HCT116 (cell line): Measurements from ENCODE around the gene PTTG2. TPM values are rescaled to one million over a fixed set of nuclear protein-coding genes. Genes with fewer than 3 reads are reported as not detected.

ENCODE experiments used
- ATAC-seq: fragments of 200-7000 bp; cut with Tn5 transposase; 2 replicates; pipeline ENCODE4 v1.9.1; 2020; ENCODE audit warnings: mild to moderate bottlenecking, moderate library complexity
- BruUV-seq: library from RNA; stranded (reverse); fragments of 400-500 nt; replicated peaks from 2 replicates; lab custom pipeline; 2021; lab: Mats Ljungman, UMichigan
- CTCF ChIA-PET: fragments of 300-600 bp; sonication (Branson Sonifier 250); formaldehyde crosslinking; loops from one replicate; lab custom pipeline; 2021; ENCODE audit warnings: antibody characterized with exemption; lab: Charles Lee
- POLR2A ChIA-PET: fragments of 300-600, 350-600 bp; sonication (Branson Sonifier 250); formaldehyde crosslinking; loops from one replicate; lab custom pipeline; 2021; ENCODE audit warnings: antibody characterized with exemption; lab: Charles Lee
- RAD21 ChIA-PET, 2 experiments: fragments of 300-600 bp; sonication (Branson Sonifier 250); formaldehyde crosslinking; loops; one replicate each; lab custom pipeline; 2023; ENCODE audit warnings: low total read pairs in 2 of 2; ENCODE audit not compliant: uncharacterized antibody in 2 of 2, unreplicated experiment in 2 of 2, low non-redundant PET in 1 of 2; lab: Charles Lee
- DNase-seq: peaks from one replicate; pipeline ENCODE4 v3.0.0-alpha.2; 2010; ENCODE audit warnings: low read depth, low spot score
- H2AFZ ChIP-seq: fragments of 200-600 bp; shearing (Covaris generic), sonication (generic); 2 replicates; pipeline ENCODE4 v1.6.1; 2017; ENCODE audit warnings: low read depth, mixed run types, mixed read lengths, antibody characterized with exemption, low read length; ENCODE audit not compliant: poor library complexity, severe bottlenecking
- H3K27ac ChIP-seq: 2 replicates; pipeline ENCODE4 v1.5.1; 2012; ENCODE audit warnings: low read depth, low read length
- H3K27me3 ChIP-seq: fragments of 200-600 bp; sonication (generic); 2 replicates; pipeline ENCODE4 v1.6.1; 2016; ENCODE audit warnings: mixed run types, low read length, mixed read lengths; ENCODE audit not compliant: insufficient read depth
- H3K36me3 ChIP-seq, 2 experiments: fragments of 200-500 bp in 1 of 2; fragments of 200-600 bp in 1 of 2; sonication (Bioruptor generic) in 1 of 2; sonication (generic) in 1 of 2; 2 replicates each; pipeline versions ENCODE4 v1.5.1 to v1.6.1; 2014 to 2016; ENCODE audit warnings: low read length in 2 of 2, inconsistent platforms in 1 of 2, mixed read lengths in 1 of 2, mixed run types in 1 of 2; ENCODE audit not compliant: insufficient read depth in 2 of 2, control insufficient read depth in 1 of 2
- H3K4me1 ChIP-seq, 2 experiments: fragments of 200-600 bp in 1 of 2; sonication (generic) in 1 of 2; 2 replicates each; pipeline versions ENCODE4 v1.5.1 to v1.6.1; 2012 to 2017; ENCODE audit warnings: low read length in 2 of 2, inconsistent platforms in 1 of 2, mild to moderate bottlenecking in 1 of 2, mixed read lengths in 1 of 2, mixed run types in 1 of 2, moderate library complexity in 1 of 2; ENCODE audit not compliant: insufficient read depth in 2 of 2, control insufficient read depth in 1 of 2
- H3K4me2 ChIP-seq: fragments of 200-600 bp; sonication (generic); 2 replicates; pipeline ENCODE4 v1.6.1; 2017; ENCODE audit warnings: mixed run types, low read length, mixed read lengths
- H3K4me3 ChIP-seq, 2 experiments: fragments of 200-600 bp in 1 of 2; sonication (generic) in 1 of 2; replicated peaks in 1 of 2; 2 replicates each; pipeline ENCODE4 v1.5.1; 2011 to 2016; ENCODE audit warnings: low read length in 2 of 2, control low read depth in 1 of 2, low read depth in 1 of 2, mild to moderate bottlenecking in 1 of 2, mixed read lengths in 1 of 2, mixed run types in 1 of 2
- H3K79me2 ChIP-seq: fragments of 200-600 bp; sonication (generic); 2 replicates; pipeline ENCODE4 v1.6.1; 2017; ENCODE audit warnings: mild to moderate bottlenecking, mixed run types, low read length, moderate library complexity, mixed read lengths; ENCODE audit not compliant: insufficient read depth
- H3K9ac ChIP-seq: fragments of 200-600 bp; sonication (generic); 2 replicates; pipeline ENCODE4 v1.6.1; 2016; ENCODE audit warnings: low read length, mixed read lengths
- H3K9me2 ChIP-seq: fragments of 200-600 bp; sonication (generic), shearing (Covaris generic); 2 replicates; pipeline ENCODE4 v1.6.1; 2017; ENCODE audit warnings: mixed run types, mild to moderate bottlenecking, moderate library complexity; ENCODE audit not compliant: insufficient read depth
- H3K9me3 ChIP-seq, 2 experiments: fragments of 200-500 bp in 1 of 2; fragments of 200-600 bp in 1 of 2; sonication (Bioruptor generic) in 1 of 2; sonication (generic) in 1 of 2; 2 replicates each; pipeline ENCODE4 v1.6.1; 2014 to 2017; ENCODE audit warnings: low read length in 2 of 2, mixed read lengths in 2 of 2, inconsistent platforms in 1 of 2, low read depth in 1 of 2, mild to moderate bottlenecking in 1 of 2, mixed run types in 1 of 2, moderate library complexity in 1 of 2; ENCODE audit not compliant: control insufficient read depth in 1 of 2, insufficient read depth in 1 of 2
- H4K20me1 ChIP-seq: fragments of 200-600 bp; sonication (generic), shearing (Covaris generic); 2 replicates; pipeline ENCODE4 v1.6.1; 2017; ENCODE audit warnings: mixed run types, mild to moderate bottlenecking, moderate library complexity; ENCODE audit not compliant: insufficient read depth
- ATF3 ChIP-seq: IDR thresholded peaks from 2 replicates; pipeline ENCODE4 v1.6.1; 2012
- CEBPB ChIP-seq: IDR thresholded peaks from 2 replicates; pipeline ENCODE4 v1.6.1; 2012; ENCODE audit warnings: low read depth
- ELF1 ChIP-seq: IDR thresholded peaks from 2 replicates; pipeline ENCODE4 v1.6.1; 2012; ENCODE audit warnings: low read depth, borderline replicate concordance
- FOSL1 ChIP-seq: IDR thresholded peaks from 2 replicates; pipeline ENCODE4 v1.6.1; 2012; ENCODE audit warnings: low read depth
- JUND ChIP-seq: IDR thresholded peaks from 2 replicates; pipeline ENCODE4 v1.6.1; 2012
- MAX ChIP-seq: IDR thresholded peaks from 2 replicates; pipeline ENCODE4 v1.6.1; 2012
- POLR2AphosphoS5 ChIP-seq: IDR thresholded peaks from 2 replicates; pipeline ENCODE4 v1.6.1; 2011; ENCODE audit warnings: mild to moderate bottlenecking, low read depth, low read length, moderate library complexity
- SIN3A ChIP-seq: IDR thresholded peaks from 2 replicates; pipeline ENCODE4 v1.6.1; 2012; ENCODE audit warnings: low read depth
- SRF ChIP-seq: IDR thresholded peaks from 2 replicates; pipeline ENCODE4 v1.6.1; 2012; ENCODE audit warnings: low read depth
- ZFX ChIP-seq: fragments of 450-650 bp; IDR thresholded peaks from 2 replicates; pipeline ENCODE4 v1.6.1; 2017
- intact Hi-C: fragments of 100-400 bp; cut with micrococcal nuclease; formaldehyde crosslinking; loops from 2 replicates; pipeline ENCODE4 v1.10.0; 2022
- total RNA-seq: library from RNA; stranded (reverse); gene quantifications from one replicate; pipeline ENCODE4 v1.2.1, GENCODE V29; 2021; ENCODE audit not compliant: unreplicated experiment
- TF ChIP-seq, protein P1 (sequence below): IDR thresholded peaks from 2 replicates; pipeline ENCODE4 v1.6.1; 2011; ENCODE audit warnings: mild to moderate bottlenecking, low read length, moderate library complexity; ENCODE audit not compliant: insufficient replicate concordance; ENCODE audit errors: extremely low read depth

PTTG2 gene
- total RNA-seq, 1 experiment from 2014 or later, result not detected

DNA sequence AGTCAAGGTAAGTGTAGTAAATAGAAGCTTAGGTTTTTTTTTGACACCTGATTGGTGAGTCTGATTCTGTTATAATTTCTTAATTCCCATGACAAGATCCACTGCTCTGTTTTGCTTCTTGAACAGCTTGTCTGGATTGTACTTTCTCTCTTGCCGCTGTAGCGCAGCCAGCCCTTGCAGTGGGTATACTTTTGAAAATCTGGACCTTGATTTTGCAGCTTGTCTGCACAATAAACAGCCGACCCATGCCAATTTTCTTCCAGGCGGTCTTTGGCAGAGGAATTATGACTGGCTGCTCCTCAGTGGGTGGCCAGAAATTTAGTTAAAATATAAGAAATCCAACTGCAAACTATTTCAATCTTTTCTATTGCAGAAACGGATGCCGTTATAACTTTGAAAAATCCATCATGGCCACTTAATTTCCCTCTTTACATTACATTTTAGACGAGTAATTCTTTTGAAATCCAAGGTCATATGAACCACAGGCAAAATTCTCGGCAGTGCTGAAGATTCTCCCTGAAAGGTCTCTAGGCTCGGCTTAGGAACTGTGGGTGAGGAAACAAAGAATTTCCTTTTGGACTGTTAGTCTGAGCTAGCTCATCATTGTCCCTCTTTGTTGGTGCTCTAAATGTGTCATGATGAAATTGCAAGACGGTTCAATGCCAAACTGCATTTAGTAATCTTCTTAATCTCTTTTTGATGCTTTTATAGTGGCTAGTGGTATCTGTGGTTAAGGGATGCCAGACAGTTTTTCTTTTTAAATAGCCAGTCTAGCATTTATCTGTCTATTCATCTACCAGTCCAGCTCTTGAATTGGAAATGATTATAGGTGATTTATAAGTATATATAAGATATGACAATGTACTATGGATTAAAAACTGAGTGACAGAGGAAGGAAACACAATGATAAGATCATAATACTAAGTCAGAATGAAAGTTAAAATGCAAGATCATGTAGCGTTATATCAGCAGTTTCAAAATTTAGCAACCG, 31.5 kb upstream of the PTTG2 start:
- no TSS peak for BruUV-seq
- ATAC-seq, result no peak
- no peaks in the 10 kb centered on the region for H3K4me1 ChIP-seq
- H3K27me3 ChIP-seq, result no peaks in the 10 kb centered on the region
- no peak overlapping the region for H3K27ac ChIP-seq
- RAD21 ChIA-PET, result no interaction called here
- CTCF ChIA-PET, result no interaction called here
- no peak for TF ChIP-seq MAX
- no peak for TF ChIP-seq FOSL1
- no peak for TF ChIP-seq SIN3A
- TF ChIP-seq JUND, result no peak
- no peak for TF ChIP-seq ELF1
- no peak for TF ChIP-seq ATF3
- TF ChIP-seq ZFX, result no peak
- TF ChIP-seq, protein P1, sequence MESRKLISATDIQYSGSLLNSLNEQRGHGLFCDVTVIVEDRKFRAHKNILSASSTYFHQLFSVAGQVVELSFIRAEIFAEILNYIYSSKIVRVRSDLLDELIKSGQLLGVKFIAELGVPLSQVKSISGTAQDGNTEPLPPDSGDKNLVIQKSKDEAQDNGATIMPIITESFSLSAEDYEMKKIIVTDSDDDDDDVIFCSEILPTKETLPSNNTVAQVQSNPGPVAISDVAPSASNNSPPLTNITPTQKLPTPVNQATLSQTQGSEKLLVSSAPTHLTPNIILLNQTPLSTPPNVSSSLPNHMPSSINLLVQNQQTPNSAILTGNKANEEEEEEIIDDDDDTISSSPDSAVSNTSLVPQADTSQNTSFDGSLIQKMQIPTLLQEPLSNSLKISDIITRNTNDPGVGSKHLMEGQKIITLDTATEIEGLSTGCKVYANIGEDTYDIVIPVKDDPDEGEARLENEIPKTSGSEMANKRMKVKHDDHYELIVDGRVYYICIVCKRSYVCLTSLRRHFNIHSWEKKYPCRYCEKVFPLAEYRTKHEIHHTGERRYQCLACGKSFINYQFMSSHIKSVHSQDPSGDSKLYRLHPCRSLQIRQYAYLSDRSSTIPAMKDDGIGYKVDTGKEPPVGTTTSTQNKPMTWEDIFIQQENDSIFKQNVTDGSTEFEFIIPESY, result no peak
- no peak for TF ChIP-seq SRF
- no peak for TF ChIP-seq CEBPB
- no peak for TF ChIP-seq POLR2AphosphoS5
- no peaks in the 10 kb centered on the region for H3K36me3 ChIP-seq
- no peak for DNase-seq
- no peaks in the 10 kb centered on the region for H4K20me1 ChIP-seq
- no peak overlapping the region for H3K9ac ChIP-seq
- no peak overlapping the region for H3K4me2 ChIP-seq
- POLR2A ChIA-PET, result interaction anchor here (0.6 kb wide), 1 partner anchor 1475 kb away, joined by 4 read pairs; no protein-coding TSS in a partner anchor
- H2AFZ ChIP-seq, result no peak overlapping the region
- no peaks in the 10 kb centered on the region for H3K9me3 ChIP-seq
- no peaks in the 10 kb centered on the region for H3K9me2 ChIP-seq
- H3K79me2 ChIP-seq, result no peaks in the 10 kb centered on the region
- H3K4me3 ChIP-seq, result no peak overlapping the region
- intact Hi-C loops, result no loop called here
